Measurements from ENCODE around the gene CIITA.
"Not testable (repeated sequence)": the region's sequence is repeated elsewhere in the genome, so short reads cannot be mapped to it uniquely, and the experiment has no call there.

The CIITA gene

DNA sequence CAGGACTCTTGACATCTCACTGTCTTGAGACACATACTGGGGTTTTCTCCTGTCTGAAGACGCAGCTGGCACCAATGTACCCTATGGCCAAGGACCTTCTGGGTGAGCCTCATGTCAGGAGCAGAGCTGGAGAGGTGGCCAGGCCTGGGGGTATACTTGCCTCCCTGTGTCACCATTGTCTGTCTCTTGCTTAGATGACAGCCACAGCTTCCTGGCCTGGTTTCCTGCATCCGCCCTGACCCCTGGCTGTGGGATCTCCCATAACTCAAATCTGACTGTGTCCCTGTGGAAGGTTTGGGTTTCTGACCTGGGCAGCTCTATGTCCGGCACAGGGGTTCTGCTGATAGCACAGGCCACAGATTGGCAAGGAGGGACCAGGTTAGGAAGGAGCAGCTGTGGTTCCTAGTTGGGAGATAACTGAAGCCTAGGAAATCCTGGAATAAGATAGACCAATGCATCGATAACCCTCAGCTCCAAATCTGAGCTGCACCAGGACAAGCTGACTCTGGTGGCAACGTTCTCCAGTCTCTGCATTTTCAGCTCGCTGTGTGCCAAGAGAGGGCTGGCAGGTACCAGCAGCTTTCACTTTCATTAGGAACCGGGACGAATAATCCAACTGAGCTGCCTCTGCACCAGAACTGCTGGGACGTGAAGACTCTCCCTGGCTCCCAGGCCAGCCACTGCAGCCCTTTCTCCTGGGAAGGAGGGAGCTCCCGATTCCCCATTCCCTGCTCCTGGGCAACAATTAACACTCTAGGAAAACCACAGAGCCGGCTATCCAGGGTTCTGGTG lies 60.3 kb downstream of the CIITA start:
- H3K4me3 ChIP-seq (ENCODE audit: low read length) = no peak overlapping the region

DNA sequence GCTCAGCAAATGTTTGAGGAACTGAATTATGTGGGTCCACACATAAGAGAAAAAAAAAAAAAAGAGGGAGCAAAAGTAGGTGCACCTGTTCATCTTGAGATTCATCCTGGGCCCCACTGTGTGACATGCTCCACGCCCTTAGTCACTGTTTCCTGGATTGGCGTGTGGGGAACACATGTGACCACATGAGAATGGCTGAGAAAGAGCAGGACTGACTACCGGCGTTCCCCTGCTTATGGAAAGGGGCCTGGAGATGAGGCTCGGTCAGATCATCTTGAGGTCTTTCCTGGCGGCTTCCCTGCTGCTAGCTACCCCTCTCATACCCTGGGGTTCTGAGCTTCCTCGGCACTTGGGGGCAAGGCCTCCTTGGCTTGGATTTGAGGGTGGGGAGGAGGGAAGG lies 61.3 kb downstream of the CIITA start:
- DNase-seq (ENCODE audit: low read depth) = no peak
- TF ChIP-seq, protein P1, sequence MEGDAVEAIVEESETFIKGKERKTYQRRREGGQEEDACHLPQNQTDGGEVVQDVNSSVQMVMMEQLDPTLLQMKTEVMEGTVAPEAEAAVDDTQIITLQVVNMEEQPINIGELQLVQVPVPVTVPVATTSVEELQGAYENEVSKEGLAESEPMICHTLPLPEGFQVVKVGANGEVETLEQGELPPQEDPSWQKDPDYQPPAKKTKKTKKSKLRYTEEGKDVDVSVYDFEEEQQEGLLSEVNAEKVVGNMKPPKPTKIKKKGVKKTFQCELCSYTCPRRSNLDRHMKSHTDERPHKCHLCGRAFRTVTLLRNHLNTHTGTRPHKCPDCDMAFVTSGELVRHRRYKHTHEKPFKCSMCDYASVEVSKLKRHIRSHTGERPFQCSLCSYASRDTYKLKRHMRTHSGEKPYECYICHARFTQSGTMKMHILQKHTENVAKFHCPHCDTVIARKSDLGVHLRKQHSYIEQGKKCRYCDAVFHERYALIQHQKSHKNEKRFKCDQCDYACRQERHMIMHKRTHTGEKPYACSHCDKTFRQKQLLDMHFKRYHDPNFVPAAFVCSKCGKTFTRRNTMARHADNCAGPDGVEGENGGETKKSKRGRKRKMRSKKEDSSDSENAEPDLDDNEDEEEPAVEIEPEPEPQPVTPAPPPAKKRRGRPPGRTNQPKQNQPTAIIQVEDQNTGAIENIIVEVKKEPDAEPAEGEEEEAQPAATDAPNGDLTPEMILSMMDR (IDR thresholded peaks at IDR 0.05; ENCODE audit: insufficient read depth, low read depth, low read length, missing control alignments) = no peak
- H3K4me3 ChIP-seq (ENCODE audit: low read length) = no peak overlapping the region

More for the DNA sequence above, 60.3 kb downstream of the CIITA start:
- TF ChIP-seq, protein P1 (IDR thresholded peaks at IDR 0.05; ENCODE audit: insufficient read depth, low read depth, low read length, missing control alignments) = no peak
- DNase-seq (ENCODE audit: low read depth) = no peak

DNA sequence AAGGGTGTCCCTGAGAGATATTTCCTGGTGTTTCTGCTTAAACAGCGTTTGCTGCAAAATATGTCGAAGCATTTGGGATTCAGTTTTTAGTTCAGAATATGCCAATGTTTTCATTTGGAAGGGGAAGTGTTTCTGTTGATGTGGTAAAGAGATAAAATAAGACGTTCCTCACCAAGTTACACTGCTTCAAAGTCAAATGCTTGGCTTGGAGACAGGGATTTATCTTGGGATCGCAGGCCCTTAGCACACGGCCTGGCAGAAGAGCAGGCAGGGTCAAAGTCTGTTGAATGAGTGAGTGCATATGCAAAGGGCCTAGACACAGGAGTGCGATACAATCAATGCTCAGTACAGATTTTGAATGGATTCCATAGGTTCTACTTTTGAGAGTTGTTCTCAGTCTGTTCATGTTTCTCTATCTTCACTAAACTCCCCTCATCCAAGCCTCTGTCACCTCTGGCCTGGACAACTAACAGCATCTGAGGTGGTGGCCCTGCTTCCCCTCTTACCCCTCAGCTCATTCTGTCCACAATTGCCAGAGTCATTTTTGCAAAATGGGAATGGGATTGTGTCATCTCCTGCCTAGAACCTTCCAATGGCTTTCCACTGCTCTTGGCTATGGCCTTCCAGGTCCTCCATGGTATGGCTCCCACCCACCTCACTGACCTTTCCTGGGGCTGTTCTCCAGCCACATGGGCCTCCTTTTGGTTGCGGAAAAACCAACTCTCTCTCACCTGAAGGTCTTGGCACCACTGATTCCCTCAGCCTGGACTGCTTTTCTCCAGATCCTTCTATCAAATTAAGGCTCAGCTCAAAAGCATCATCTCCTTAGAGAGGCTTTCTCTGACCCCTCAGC lies 62.0 kb downstream of the CIITA start:
- no peak for DNase-seq (ENCODE audit: low read depth)
- TF ChIP-seq, protein P1 (IDR thresholded peaks at IDR 0.05; ENCODE audit: insufficient read depth, low read depth, low read length, missing control alignments) = no peak
- H3K4me3 ChIP-seq (ENCODE audit: low read length) = no peak overlapping the region

DNA sequence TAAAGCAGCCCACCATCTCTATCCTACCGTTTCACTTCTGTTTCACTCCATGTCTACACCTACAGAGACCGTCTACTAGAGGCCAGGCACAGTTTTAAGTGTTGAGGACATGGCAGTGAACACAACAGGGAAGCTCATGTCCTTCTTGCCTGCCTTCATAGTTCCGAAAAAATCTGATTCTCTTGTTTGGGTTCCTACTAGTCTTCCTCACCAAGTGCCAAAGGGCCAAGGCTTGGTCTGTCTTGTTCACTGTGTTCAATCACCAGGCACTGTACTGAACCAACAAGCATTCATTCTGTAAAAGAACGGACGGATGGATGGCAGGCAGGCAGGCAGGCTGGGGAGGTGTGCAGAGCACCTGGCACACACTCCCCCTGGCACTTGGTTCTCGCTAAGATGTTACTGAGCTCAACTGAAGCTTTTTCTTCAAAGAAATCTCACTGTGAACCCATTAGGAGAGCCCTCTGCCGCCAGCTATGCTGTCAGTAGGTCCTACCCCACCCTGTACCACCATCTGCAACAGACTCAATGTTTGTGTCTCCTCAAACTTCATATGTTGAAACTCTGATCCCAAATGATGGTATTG lies 62.7 kb downstream of the CIITA start:
- TF ChIP-seq, protein P1 (IDR thresholded peaks at IDR 0.05; ENCODE audit: insufficient read depth, low read depth, low read length, missing control alignments) = no peak
- DNase-seq (ENCODE audit: low read depth) = no peak
- peak overlapping the region; percentile 54 for H3K4me3 ChIP-seq (ENCODE audit: low read length)

DNA sequence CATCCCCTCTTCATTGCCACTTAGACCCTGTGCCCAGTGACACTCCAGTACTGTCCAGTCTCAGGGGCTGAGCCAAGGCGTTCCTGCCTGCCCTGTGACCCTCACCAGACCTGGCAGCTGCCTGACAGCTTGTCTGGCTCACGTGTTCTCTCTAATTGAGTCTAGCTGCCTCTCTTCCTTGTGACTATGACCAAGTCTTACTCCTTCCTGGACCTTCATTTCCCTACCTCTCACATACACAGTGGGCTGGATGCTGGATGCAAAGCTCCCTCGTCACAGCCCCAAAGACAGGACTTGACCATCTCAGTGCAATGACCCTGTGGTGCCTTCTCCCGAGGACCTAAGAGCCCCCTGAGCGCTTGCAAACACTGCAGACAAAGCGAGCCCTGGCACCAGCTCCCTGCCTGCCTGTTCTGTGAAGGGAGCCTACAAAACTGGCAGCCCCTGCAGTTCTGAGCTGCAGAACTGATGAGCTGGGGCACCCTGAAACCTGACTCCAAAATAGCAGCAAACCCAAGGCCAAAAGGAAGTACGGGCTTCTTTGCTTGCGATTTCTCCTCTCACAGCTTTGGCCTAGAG lies 63.6 kb downstream of the CIITA start:
- TF ChIP-seq, protein P1 (IDR thresholded peaks at IDR 0.05; ENCODE audit: insufficient read depth, low read depth, low read length, missing control alignments) = no peak
- peak overlapping the region; percentile 54 for H3K4me3 ChIP-seq (ENCODE audit: low read length)
- DNase-seq (ENCODE audit: low read depth) = no peak

DNA sequence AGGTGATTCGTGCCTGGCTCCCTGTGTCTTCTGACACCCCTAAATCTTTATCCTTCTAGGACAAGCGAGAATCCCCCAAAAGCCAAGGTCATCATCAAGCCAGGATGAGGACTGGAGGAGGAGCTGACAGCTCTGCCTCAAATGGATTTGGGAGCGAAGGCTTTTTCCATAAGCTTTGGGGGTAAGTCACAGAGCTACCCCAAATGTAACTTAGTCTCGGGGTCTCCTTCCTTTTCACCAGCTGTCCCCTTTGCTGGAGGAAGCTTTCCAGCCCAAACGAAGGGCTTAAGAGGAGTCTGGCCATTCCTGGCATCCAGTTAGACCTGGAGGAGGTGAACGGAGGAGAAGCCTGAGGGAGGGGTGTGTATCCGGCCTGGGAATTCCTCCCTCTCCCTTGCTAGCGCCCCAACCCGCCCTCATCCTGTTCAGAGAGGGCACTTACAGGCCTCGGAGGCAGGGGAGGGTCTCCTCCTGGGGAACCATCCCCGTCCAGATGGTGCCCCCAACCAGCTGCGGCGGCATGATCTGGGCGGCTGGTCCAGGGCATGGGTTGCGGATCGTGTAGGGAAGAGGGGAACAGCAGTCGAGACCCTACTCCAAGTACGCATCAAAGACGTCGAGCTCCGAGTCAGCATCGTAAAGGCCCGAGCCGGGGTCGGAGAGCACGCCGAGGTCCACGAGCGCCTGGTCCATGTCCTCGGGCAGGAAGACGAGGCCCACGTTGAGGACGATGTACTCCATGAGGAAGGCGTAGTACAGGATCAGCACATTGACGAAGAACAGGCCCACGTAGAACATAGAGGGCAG lies 64.3 kb downstream of the CIITA start:
- peak; percentile 42 for DNase-seq (ENCODE audit: low read depth)
- H3K4me3 ChIP-seq (ENCODE audit: low read length) = peak overlapping the region; percentile 54
- TF ChIP-seq, protein P1 (IDR thresholded peaks at IDR 0.05; ENCODE audit: insufficient read depth, low read depth, low read length, missing control alignments) = no peak

DNA sequence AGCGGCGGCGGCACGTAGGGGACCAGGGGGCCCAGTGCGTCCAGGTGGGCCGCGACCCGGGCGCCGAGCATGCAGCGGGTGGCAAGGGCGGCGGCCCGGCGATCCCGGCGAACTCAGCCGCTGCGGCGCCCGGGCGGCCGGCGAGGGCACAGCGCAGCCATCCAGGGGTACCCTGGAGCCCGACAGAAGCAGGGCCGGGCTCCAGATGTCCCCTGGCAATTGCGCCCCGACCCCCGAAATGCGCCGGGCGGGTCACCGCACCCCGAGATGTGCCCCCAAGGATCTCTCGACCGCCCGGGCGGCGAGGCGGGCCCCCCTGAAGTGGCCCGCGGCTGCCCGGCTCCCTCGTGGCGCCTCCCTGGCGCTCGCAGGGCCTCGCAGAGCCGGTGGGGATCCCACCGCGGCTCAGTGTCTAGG lies 64.9 kb downstream of the CIITA start:
- H3K4me3 ChIP-seq (ENCODE audit: low read length) = peak overlapping the region; percentile 54
- not testable (repeated sequence) for DNase-seq (ENCODE audit: low read depth)
